GM23338 (cell line): ENCODE measurements around the gene RMND1. TPM values are rescaled to one million over a fixed set of nuclear protein-coding genes. Genes with fewer than 3 reads are reported as not detected.

ENCODE experiments used
- ATAC-seq: fragments of 200-7000 bp; cut with Tn5 transposase; 3 replicates; pipeline ENCODE4 v1.9.1; 2020
- DNase-seq: peaks from one replicate; pipeline ENCODE4 v3.0.0-alpha.2; 2015; ENCODE audit warnings: low spot score
- H2AFZ ChIP-seq: fragments of 200-600 bp; sonication (generic); 2 replicates; pipeline ENCODE4 v1.8.0; 2016; ENCODE audit warnings: antibody characterized with exemption, mild to moderate bottlenecking, moderate library complexity
- H3F3A ChIP-seq: fragments of 200-600 bp; sonication (generic); replicated peaks from 2 replicates; pipeline ENCODE4 v1.8.0; 2017; ENCODE audit warnings: antibody characterized with exemption, mixed run types, low read depth
- H3K27ac ChIP-seq: fragments of 200-600 bp; sonication (generic); 2 replicates; pipeline ENCODE4 v1.6.1; 2016; ENCODE audit warnings: low read depth
- H3K27me3 ChIP-seq: fragments of 200-600 bp; sonication (generic); 2 replicates; pipeline ENCODE4 v1.8.0; 2016; ENCODE audit warnings: mild to moderate bottlenecking, mixed run types, moderate library complexity; ENCODE audit not compliant: insufficient read depth
- H3K36me3 ChIP-seq: fragments of 200-600 bp; sonication (generic); 2 replicates; pipeline ENCODE4 v1.8.0; 2016; ENCODE audit warnings: mild to moderate bottlenecking; ENCODE audit not compliant: insufficient read depth
- H3K4me1 ChIP-seq: fragments of 200-600 bp; sonication (generic); 2 replicates; pipeline ENCODE4 v1.8.0; 2016; ENCODE audit warnings: mild to moderate bottlenecking, moderate library complexity; ENCODE audit not compliant: insufficient read depth
- H3K4me2 ChIP-seq: fragments of 200-600 bp; sonication (generic); 2 replicates; pipeline ENCODE4 v1.7.1; 2017; ENCODE audit warnings: mixed run types
- H3K4me3 ChIP-seq: fragments of 200-600 bp; sonication (generic); 2 replicates; pipeline ENCODE4 v1.6.1; 2016; ENCODE audit warnings: mixed run types
- H3K79me2 ChIP-seq: fragments of 200-600 bp; sonication (generic); replicated peaks from 2 replicates; pipeline ENCODE4 v1.8.0; 2017; ENCODE audit warnings: mild to moderate bottlenecking; ENCODE audit not compliant: insufficient read depth
- H3K9me2 ChIP-seq: fragments of 200-600 bp; sonication (generic); 2 replicates; pipeline ENCODE4 v1.8.0; 2017; ENCODE audit not compliant: insufficient read depth
- H4K20me1 ChIP-seq: fragments of 200-600 bp; sonication (generic); replicated peaks from 2 replicates; pipeline ENCODE4 v1.8.0; 2017; ENCODE audit warnings: mild to moderate bottlenecking; ENCODE audit not compliant: insufficient read depth
- H3K27ac Mint-ChIP-seq: 2 replicates; pipeline ENCODE4 v1.8.0; 2020; ENCODE audit warnings: inconsistent platforms, mild to moderate bottlenecking, moderate library complexity, mixed read lengths
- H3K27me3 Mint-ChIP-seq: 3 replicates; pipeline ENCODE4 v1.8.0; 2022; ENCODE audit warnings: low read depth, mild to moderate bottlenecking, moderate library complexity, mixed read lengths, inconsistent platforms; ENCODE audit not compliant: insufficient read depth, poor library complexity
- H3K36me3 Mint-ChIP-seq: 3 replicates; pipeline ENCODE4 v1.8.0; 2021; ENCODE audit warnings: low read depth, mild to moderate bottlenecking, inconsistent platforms, moderate library complexity, mixed read lengths
- H3K4me1 Mint-ChIP-seq: 3 replicates; pipeline ENCODE4 v1.8.0; 2020; ENCODE audit warnings: mild to moderate bottlenecking, inconsistent platforms, mixed read lengths
- H3K4me3 Mint-ChIP-seq: 3 replicates; pipeline ENCODE4 v1.8.0; 2021; ENCODE audit warnings: moderate library complexity, mild to moderate bottlenecking, inconsistent platforms, mixed read lengths
- H3K9me3 Mint-ChIP-seq: 3 replicates; pipeline ENCODE4 v1.8.0; 2020; ENCODE audit warnings: moderate library complexity, mild to moderate bottlenecking, inconsistent platforms, mixed read lengths
- CREB1 ChIP-seq: fragments of 250-450 bp; sonication (Bioruptor Pico); IDR thresholded peaks from 2 replicates; pipeline ENCODE4 v1.5.0; 2020; ENCODE audit warnings: low read depth, mild to moderate bottlenecking, moderate library complexity
- CTCF ChIP-seq, 2 experiments: fragments of 200-600 bp in 1 of 2; sonication (generic) in 1 of 2; conservative IDR thresholded peaks; 2 replicates each; pipeline versions ENCODE4 v1.5.1 to v1.6.1; 2016 to 2017; ENCODE audit warnings: antibody characterized with exemption in 2 of 2, low read depth in 2 of 2, mild to moderate bottlenecking in 2 of 2, moderate library complexity in 1 of 2
- ETS1 ChIP-seq: IDR thresholded peaks from 2 replicates; pipeline ENCODE4 v1.6.1; 2016; ENCODE audit warnings: antibody characterized with exemption
- EZH2 ChIP-seq: fragments of 200-600 bp; sonication (generic); IDR thresholded peaks from one replicate; pipeline ENCODE4 v1.8.0; 2017; ENCODE audit warnings: antibody characterized with exemption, mild to moderate bottlenecking, low read depth; ENCODE audit not compliant: unreplicated experiment
- JUNB ChIP-seq: IDR thresholded peaks from one replicate; pipeline ENCODE4 v1.6.1; 2016; ENCODE audit warnings: antibody characterized with exemption; ENCODE audit not compliant: unreplicated experiment
- NANOG ChIP-seq: IDR thresholded peaks from 2 replicates; pipeline ENCODE4 v1.6.1; 2016; ENCODE audit warnings: antibody characterized with exemption, borderline replicate concordance
- POLR2AphosphoS5 ChIP-seq: IDR thresholded peaks from 2 replicates; pipeline ENCODE4 v1.6.1; 2016; ENCODE audit warnings: antibody characterized with exemption, low read depth
- REST ChIP-seq: IDR thresholded peaks from one replicate; pipeline ENCODE4 v1.6.1; 2018; ENCODE audit warnings: antibody characterized with exemption; ENCODE audit not compliant: unreplicated experiment
- STAT1 ChIP-seq: IDR thresholded peaks from one replicate; pipeline ENCODE4 v1.6.1; 2016; ENCODE audit warnings: antibody characterized with exemption; ENCODE audit not compliant: unreplicated experiment
- ZNF114 ChIP-seq: fragments of 250-450 bp; sonication (Bioruptor Pico); IDR thresholded peaks from 2 replicates; pipeline ENCODE4 v1.5.0; 2020; ENCODE audit warnings: mild to moderate bottlenecking, moderate library complexity
- ZNF331 ChIP-seq: fragments of 250-450 bp; sonication (Bioruptor Pico); IDR thresholded peaks from 2 replicates; pipeline ENCODE4 v1.5.0; 2020; ENCODE audit warnings: low read depth, mild to moderate bottlenecking, moderate library complexity
- ZNF462 ChIP-seq: fragments of 250-450 bp; sonication (Bioruptor Pico); IDR thresholded peaks from 2 replicates; pipeline ENCODE4 v1.5.0; 2020; ENCODE audit warnings: mild to moderate bottlenecking, moderate library complexity
- polyA plus RNA-seq: library from polyadenylated mRNA; unstranded; fragments of >200 nt; fragmentation: Nextera tagmentation; extraction: Ambion mirVana; gene quantifications from 2 replicates; pipeline ENCODE4 v1.2.1, GENCODE V29; 2016
- total RNA-seq: library from RNA; depleted of rRNA; stranded (reverse); fragments of >200 nt; shearing (Covaris generic); gene quantifications from 2 replicates; pipeline ENCODE4 v1.2.3, GENCODE V29; 2014

RMND1 gene
- total and polyA plus RNA-seq, 2 experiments from 2014 or later, result 27.5 to 34.4 TPM

- TF ChIP-seq ZNF462, result no peak
- TF ChIP-seq CREB1 (CRISPR knock-in tag), result no peak
- TF ChIP-seq NANOG, result no peak
- TF ChIP-seq EZH2, result no peak
Observed at GRCh38 chr6:151440498-151440897, 11.4 kb downstream of the RMND1 start (continued).

- Histone ChIP-seq H3F3A (no peaks in the 10 kb centered on the region), H3K4me1 (no peaks in the 10 kb centered on the region), H3K79me2 (peaks cover 64% of the 10 kb centered on the region), H3K36me3 (peaks cover 11% of the 10 kb centered on the region; the same call in 1 of the 2 replicates), H3K4me2 (no peak overlapping the region), H3K9me2 (no peaks in the 10 kb centered on the region), H2AFZ (no peak overlapping the region), H3K27ac (no peak overlapping the region), H4K20me1 (peaks cover 18% of the 10 kb centered on the region; the same call in 1 of the 2 replicates), H3K4me3 (no peak overlapping the region), H3K27me3 (no peaks in the 10 kb centered on the region)
- no peaks in the 10 kb centered on the region for H3K4me1 Mint-ChIP-seq
- DNase-seq (no peak), ATAC-seq (no peak)
- TF ChIP-seq REST (no peak), STAT1 (no peak), ZNF331 (CRISPR knock-in tag) (no peak), EZH2 (no peak), NANOG (no peak), JUNB (no peak), POLR2AphosphoS5 (no peak), ETS1 (no peak), ZNF114 (CRISPR knock-in tag) (no peak), CTCF (conservative IDR thresholded peaks at IDR 0.05; ENCODE audit: low read depth in 2 of 2) (no peak)
- H3K4me3 Mint-ChIP-seq, result no peak overlapping the region
- H3K9me3 Mint-ChIP-seq, result no peaks in the 10 kb centered on the region
- peaks cover 15% of the 10 kb centered on the region; the same call in 2 of the 3 replicates for H3K36me3 Mint-ChIP-seq
- H3K27me3 Mint-ChIP-seq, result no peaks in the 10 kb centered on the region
- H3K27ac Mint-ChIP-seq, result no peak overlapping the region
Observed at GRCh38 chr6:151437401-151437800, 14.5 kb downstream of the RMND1 start.
